MM.1S (cell line): Measurements from ENCODE around the gene PELI1.

ENCODE experiments used
- DNase-seq: peaks from one replicate; pipeline ENCODE4 v3.0.0-alpha.2; 2015
- H2AFZ ChIP-seq: fragments of 300-600 bp; sonication (generic); 2 replicates; pipeline ENCODE4 v1.6.0; 2016; ENCODE audit warnings: antibody characterized with exemption, low read length
- H3F3A ChIP-seq: fragments of 300-600 bp; sonication (generic); 2 replicates; pipeline ENCODE4 v1.6.1; 2016; ENCODE audit warnings: mild to moderate bottlenecking, antibody characterized with exemption, low read length, moderate library complexity, mixed read lengths; ENCODE audit not compliant: insufficient read depth
- H3K27ac ChIP-seq: fragments of 300-600 bp; sonication (generic); 2 replicates; pipeline ENCODE4 v1.5.1; 2016; ENCODE audit warnings: mild to moderate bottlenecking, low read length
- H3K27me3 ChIP-seq: fragments of 300-600 bp; sonication (generic); replicated peaks from 2 replicates; pipeline ENCODE4 v1.6.0; 2016; ENCODE audit warnings: low read length; ENCODE audit not compliant: insufficient read depth
- H3K36me3 ChIP-seq: fragments of 300-600 bp; sonication (generic); replicated peaks from 2 replicates; pipeline ENCODE4 v1.6.1; 2016; ENCODE audit warnings: mild to moderate bottlenecking, low read length, mixed read lengths; ENCODE audit not compliant: insufficient read depth
- H3K4me1 ChIP-seq: fragments of 300-600 bp; sonication (generic); 2 replicates; pipeline ENCODE4 v1.6.1; 2016; ENCODE audit warnings: low read length, mixed read lengths
- H3K4me2 ChIP-seq: fragments of 300-600 bp; sonication (generic); 2 replicates; pipeline ENCODE4 v1.6.0; 2016; ENCODE audit warnings: low read depth, low read length
- H3K4me3 ChIP-seq: fragments of 300-600 bp; sonication (generic); 2 replicates; pipeline ENCODE4 v1.5.1; 2016; ENCODE audit warnings: low read length, mixed read lengths
- H3K79me2 ChIP-seq: fragments of 300-600 bp; sonication (generic); 2 replicates; pipeline ENCODE4 v1.6.1; 2016; ENCODE audit warnings: mixed run types, low read length, mixed read lengths
- H3K9ac ChIP-seq: fragments of 300-600 bp; sonication (generic); 2 replicates; pipeline ENCODE4 v1.6.1; 2016; ENCODE audit warnings: low read length, mixed read lengths
- H3K9me2 ChIP-seq: fragments of 300-600 bp; sonication (generic); replicated peaks from 2 replicates; pipeline ENCODE4 v1.6.1; 2016; ENCODE audit warnings: mild to moderate bottlenecking, low read length, mixed read lengths; ENCODE audit not compliant: insufficient read depth
- H3K9me3 ChIP-seq: fragments of 300-600 bp; sonication (generic); replicated peaks from 2 replicates; pipeline ENCODE4 v1.6.1; 2016; ENCODE audit warnings: mild to moderate bottlenecking, low read length, mixed read lengths; ENCODE audit not compliant: insufficient read depth
- H4K20me1 ChIP-seq: fragments of 300-600 bp; sonication (generic); 2 replicates; pipeline ENCODE4 v1.6.1; 2016; ENCODE audit warnings: mild to moderate bottlenecking, low read length, moderate library complexity, mixed read lengths; ENCODE audit not compliant: insufficient read depth
- EZH2 ChIP-seq: fragments of 300-600 bp; sonication (generic); optimal IDR thresholded peaks from 2 replicates; pipeline ENCODE3; 2017; ENCODE audit warnings: low read depth, mild to moderate bottlenecking, antibody characterized with exemption, low read length, mixed read lengths
- EZH2phosphoT487 ChIP-seq: fragments of 300-600 bp; sonication (generic); IDR thresholded peaks from 2 replicates; pipeline ENCODE4 v1.6.1; 2018; ENCODE audit warnings: antibody characterized with exemption, low read length
- TF ChIP-seq, protein P1 (sequence below): fragments of 300-600 bp; sonication (generic); IDR thresholded peaks from 2 replicates; pipeline ENCODE4 v1.5.1; 2016; ENCODE audit warnings: antibody characterized with exemption, low read length, mixed read lengths

The PELI1 gene

DNA sequence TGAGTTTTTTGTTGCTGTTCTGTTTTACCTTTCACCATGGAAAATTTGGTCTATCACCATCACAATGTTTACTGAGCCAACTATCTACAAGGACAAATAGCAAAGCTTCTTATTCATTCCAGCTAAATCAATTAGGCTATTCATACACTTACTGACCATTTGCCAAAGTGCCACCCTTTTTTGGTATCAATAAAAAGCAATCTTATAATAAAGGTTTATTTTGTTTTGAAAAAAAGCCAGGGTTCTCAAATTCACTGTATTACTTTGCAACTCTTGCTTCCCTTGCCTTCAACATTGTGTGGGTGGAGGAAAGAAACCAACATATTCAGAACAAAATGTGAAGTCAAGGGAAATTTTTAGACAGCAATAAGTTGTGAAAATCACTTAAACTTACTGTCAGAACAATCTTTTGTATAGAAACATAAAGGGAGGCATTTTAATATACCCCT, 15.3 kb downstream of the PELI1 start:
- no peak overlapping the region for H3K27ac ChIP-seq
- H4K20me1 ChIP-seq: peaks cover 12% of the 10 kb centered on the region; the same call in 1 of the 2 replicates
- H3F3A ChIP-seq: no peaks in the 10 kb centered on the region
- H3K4me2 ChIP-seq: no peak overlapping the region
- 0 out of 2 replicates have a peak, but pooled peaks cover 2% of the 10 kb centered on the region for H3K36me3 ChIP-seq
- no peak overlapping the region for H2AFZ ChIP-seq
- DNase-seq: no peak
- TF ChIP-seq EZH2phosphoT487 (no peak), EZH2 (no peak)
- TF ChIP-seq, protein P1, sequence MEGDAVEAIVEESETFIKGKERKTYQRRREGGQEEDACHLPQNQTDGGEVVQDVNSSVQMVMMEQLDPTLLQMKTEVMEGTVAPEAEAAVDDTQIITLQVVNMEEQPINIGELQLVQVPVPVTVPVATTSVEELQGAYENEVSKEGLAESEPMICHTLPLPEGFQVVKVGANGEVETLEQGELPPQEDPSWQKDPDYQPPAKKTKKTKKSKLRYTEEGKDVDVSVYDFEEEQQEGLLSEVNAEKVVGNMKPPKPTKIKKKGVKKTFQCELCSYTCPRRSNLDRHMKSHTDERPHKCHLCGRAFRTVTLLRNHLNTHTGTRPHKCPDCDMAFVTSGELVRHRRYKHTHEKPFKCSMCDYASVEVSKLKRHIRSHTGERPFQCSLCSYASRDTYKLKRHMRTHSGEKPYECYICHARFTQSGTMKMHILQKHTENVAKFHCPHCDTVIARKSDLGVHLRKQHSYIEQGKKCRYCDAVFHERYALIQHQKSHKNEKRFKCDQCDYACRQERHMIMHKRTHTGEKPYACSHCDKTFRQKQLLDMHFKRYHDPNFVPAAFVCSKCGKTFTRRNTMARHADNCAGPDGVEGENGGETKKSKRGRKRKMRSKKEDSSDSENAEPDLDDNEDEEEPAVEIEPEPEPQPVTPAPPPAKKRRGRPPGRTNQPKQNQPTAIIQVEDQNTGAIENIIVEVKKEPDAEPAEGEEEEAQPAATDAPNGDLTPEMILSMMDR: no peak
- H3K9me2 ChIP-seq: no peaks in the 10 kb centered on the region
- H3K27me3 ChIP-seq: no peaks in the 10 kb centered on the region
- no peak overlapping the region for H3K9ac ChIP-seq
- H3K4me3 ChIP-seq: no peak overlapping the region
- no peaks in the 10 kb centered on the region for H3K4me1 ChIP-seq
- H3K9me3 ChIP-seq: no peaks in the 10 kb centered on the region
- H3K79me2 ChIP-seq: peaks cover 98% of the 10 kb centered on the region

DNA sequence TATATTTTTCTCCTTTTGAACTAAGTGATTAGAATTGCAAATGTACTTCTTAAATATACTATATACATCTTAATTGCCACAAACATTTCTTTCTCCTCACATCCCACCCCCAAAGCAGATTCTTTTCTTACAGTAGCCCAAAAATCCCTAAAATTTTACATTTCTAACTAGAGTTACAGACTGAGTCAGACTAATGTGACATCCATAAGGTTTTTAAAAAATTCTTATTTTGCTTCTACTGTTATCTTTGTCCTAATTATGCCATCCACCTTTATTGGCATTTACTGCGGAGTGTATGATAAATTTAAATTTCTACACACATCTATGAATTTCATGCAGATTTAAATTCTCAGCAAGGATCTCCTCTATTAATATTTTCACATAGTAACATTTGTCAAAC, 15.8 kb downstream of the PELI1 start:
- Histone ChIP-seq H3K9me3 (no peaks in the 10 kb centered on the region), H3K27ac (no peak overlapping the region), H3K79me2 (peaks cover 98% of the 10 kb centered on the region), H3K27me3 (no peaks in the 10 kb centered on the region), H3K9me2 (no peaks in the 10 kb centered on the region), H3K9ac (no peak overlapping the region), H3K4me3 (no peak overlapping the region), H4K20me1 (peaks cover 12% of the 10 kb centered on the region; the same call in 1 of the 2 replicates), H3K4me1 (no peaks in the 10 kb centered on the region), H2AFZ (no peak overlapping the region), H3K4me2 (no peak overlapping the region), H3F3A (no peaks in the 10 kb centered on the region), H3K36me3 (0 out of 2 replicates have a peak, but pooled peaks cover 2% of the 10 kb centered on the region)
- no peak for TF ChIP-seq EZH2phosphoT487
- no peak for TF ChIP-seq EZH2
- TF ChIP-seq, protein P1: no peak
- no peak for DNase-seq

DNA sequence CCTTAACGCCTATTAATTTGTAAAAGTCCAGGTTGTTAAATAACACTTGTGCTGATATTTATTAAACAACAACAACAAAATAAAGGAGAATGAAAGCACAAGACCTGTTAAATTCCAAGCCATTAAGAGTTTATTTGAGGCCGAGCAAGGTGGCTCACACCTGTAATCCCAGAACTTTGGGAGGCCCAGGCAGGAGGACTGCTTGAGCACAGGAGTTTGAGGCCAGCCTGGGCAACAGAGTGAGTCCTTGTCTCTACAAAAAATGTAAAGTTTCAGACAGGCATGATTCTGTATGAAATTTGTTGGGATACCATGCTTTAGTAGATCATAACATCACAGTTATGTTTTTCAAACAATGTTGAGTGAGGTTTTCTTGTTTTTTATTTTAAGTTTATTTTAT, 17.1 kb downstream of the PELI1 start:
- Histone ChIP-seq H3K79me2 (peaks cover 98% of the 10 kb centered on the region), H3K9ac (no peak overlapping the region), H3K4me1 (no peaks in the 10 kb centered on the region), H3K27me3 (no peaks in the 10 kb centered on the region), H3K9me2 (no peaks in the 10 kb centered on the region), H3F3A (no peaks in the 10 kb centered on the region), H3K27ac (no peak overlapping the region), H2AFZ (no peak overlapping the region), H3K36me3 (0 out of 2 replicates have a peak, but pooled peaks cover 2% of the 10 kb centered on the region), H3K4me3 (no peak overlapping the region), H3K9me3 (no peaks in the 10 kb centered on the region), H4K20me1 (peaks cover 12% of the 10 kb centered on the region; the same call in 1 of the 2 replicates), H3K4me2 (no peak overlapping the region)
- no peak for TF ChIP-seq EZH2phosphoT487
- TF ChIP-seq EZH2: no peak
- TF ChIP-seq, protein P1: no peak
- no peak for DNase-seq
